HG02623 (cell line): ENCODE data around the gene GPX2.

Experiments used
- ATAC-seq: cut with Tn5 transposase; IDR thresholded peaks from one replicate; pipeline ENCODE4 v1.9.1; 2021; ENCODE audit warnings: moderate library complexity; ENCODE audit not compliant: unreplicated experiment

The GPX2 gene

DNA sequence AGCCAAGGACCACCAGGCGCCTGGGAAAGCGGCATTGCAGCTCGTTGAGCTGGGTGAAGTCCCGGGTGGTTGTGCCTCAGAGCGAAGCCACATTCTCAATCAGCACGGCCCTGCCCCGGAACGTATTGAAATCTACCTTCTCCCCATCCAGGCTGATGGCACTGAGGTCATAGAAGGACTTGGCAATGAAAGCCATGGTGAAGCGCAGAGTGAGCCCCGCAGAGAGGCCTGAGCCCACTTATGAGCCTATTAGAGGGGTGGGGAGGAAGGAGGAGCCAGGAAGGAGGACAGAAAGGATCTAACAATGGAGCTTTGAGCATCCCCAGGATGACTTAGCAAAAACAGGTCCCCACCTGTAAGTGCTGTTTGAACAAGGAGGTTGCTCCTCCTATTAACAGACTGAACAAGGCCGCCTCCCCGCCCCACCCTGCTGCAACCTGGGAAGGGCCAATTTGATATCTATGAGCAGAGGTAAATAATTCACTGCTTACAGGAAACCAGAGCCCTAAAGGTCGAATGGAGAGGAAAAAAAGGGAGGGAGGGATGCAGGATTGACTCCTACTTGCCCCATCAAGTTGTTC, at the start of gene GPX2:
TSS of gene GPX2 (minus strand) at position 215 of the 581 bp plus-strand sequence. CDS start at position 196, 19 bp downstream.
- no peak for ATAC-seq

DNA sequence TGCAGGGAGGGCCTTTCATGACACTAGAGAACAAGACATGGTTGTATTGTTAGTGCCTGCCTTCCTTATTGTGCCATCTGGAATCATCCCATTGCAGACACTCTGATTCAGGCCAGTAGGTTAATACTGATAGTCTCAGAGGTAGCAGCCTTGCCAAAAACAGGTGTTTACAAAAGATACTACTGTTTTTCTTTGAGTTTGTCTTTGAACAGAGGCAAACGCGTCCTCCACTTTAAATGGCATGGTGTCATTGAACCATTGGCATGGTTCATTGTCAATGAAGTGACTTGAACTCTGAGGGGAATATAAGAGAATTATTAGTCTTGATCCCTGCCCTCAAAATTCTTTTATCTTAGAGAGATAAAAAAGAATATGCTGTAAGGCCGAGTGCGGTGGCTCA, 48.4 kb upstream of the GPX2 start:
- no peak for ATAC-seq

DNA sequence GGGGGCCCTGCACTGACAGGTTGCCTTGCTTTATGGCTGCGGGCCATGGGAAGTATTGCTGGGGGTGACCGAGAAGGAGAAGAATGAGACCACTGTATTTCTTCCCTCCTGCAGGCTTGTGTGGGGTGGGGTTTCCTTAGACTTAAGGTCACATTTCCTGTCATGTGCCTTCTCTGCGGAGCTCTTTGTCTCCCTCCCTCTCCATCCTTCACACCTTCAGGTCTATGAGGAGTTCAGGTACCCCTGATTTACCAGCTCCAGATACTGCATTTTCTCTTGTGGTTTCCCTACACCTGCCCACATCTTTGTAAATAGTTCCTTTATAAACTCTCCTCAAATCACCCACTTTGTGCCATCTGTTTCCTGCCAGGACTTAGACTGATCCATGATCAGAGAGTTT, 47.8 kb upstream of the GPX2 start:
- ATAC-seq = no peak

DNA sequence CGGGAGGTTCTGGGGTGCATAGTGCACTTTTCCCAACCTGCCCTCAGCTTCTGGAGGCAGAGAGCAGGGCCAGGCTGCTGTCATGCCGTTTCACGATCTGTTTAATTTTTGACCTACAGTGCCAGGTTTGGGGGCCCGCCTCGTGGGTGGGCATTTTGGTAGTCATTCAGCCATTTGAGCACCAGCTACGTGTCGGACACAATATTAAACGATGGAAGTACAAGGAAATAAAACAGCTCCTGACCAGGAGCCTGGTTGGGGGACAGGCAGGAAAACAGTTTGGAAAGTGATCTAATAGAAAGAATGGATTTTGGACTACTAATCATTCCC, 44.9 kb upstream of the GPX2 start:
- no peak for ATAC-seq

DNA sequence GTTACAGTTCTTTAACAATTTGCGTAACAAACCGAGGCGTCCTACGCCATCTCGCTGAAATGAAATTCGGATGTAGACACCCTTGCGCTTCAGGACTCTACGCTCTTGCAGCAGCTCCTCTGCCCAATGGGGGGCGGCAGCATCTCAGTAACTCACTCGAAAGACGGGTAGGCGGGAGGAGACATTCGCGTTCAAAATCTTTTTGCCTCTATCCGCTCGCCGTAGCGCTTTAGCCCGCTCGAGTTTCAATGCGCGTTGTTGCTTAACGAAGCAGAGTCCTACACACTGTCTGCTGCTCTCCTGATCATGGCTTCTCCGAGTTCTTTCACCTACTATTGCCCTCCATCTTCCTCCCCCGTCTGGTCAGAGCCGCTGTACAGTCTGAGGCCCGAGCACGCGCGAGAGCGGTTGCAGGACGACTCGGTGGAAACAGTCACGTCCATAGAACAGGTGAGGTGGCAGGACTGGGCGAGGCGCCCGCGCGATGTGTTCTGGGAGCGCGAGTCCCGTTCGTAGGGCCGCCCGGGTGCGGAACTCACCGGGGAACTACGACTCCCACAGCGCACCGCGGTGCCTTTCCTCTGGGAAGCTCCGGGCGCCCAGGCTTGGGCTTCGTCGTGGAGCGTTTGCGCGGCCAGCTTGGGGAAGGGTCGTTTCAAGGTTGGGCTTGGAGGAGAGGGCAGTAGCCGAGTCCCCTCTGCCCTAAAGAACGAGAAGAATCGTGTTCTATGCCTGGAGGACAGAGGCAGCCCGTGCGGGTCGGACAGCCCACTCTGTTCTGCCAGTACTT, 44.3 kb upstream of the GPX2 start, which contains the start of gene FNTB:
TSS of gene FNTB (plus strand) at position 248 of the 790 bp plus-strand sequence. CDS start at position 307, 59 bp downstream.
- ATAC-seq = peak; percentile 92

DNA sequence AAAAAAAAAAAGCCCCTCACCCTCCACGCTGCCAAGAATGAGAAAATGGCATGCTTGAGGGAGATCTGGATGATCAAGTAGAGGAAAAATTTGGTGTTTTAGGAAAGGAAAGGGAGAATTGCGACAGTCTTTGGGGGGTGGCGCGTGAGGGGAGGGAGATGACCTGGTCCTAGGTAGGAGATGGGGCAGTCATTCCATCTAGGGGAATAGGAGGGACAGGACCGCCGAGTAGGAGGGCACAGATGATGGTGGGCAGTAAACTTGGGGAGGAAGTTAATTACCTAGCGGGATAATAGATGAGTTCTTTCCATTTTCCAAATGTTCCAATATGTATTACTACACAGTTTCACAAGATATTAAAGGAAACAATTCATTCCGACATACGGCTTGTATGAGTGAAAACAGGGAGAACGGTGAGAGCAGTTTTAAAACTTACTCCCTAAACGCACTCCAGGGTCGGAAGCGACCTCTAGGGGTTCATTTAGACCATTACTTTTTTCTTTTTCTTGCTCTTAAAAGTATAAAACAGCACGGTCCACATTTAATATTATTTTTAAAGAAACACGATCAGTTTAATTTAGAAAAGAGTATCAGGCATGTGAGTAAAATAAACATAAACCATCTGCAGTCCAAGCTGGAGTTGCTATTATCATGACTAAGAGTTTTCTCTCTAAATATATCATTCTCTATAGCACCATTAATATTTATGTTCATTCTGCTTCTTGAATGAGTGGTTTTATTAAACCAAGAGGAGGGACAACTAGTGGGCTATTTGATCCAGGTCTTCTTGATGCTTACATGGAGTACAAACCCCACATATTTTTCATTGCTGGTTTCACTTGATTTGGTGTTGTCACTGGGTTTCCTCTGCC, 41.1 kb upstream of the GPX2 start:
- no peak for ATAC-seq

DNA sequence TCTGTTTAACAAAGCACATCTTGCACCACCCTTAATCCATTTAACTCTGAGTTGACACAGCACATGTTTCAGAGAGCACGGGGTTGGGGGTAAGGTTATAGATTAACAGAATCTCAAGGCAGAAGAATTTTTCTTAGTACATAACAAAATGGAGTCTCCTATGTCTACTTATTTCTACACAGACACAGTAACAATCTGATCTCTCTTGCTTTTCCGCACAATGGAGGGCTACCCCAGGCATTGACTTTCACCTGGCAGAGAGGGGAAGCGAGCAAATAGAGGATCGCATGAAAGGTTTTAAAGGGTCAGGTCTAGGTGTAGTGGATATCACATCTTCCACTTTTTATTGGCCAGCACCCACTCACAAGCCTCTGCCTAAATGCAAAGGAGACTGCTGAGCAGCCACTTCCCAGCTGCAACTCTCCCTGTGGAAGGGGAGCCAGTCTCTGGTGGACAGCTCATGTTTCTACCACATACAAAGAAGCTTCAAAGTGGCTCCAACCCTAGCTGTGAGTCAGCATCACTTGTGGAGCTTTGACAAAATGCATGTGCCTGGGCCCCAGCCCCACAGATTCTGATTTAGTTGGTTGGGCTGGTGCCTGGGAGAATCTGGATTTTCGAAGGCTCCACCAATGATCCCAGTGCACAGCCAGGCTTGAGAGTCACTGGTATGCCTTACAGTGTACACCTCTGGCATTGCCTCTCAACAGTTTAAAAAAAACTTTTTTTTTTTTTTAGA, 37.0 kb upstream of the GPX2 start:
- ATAC-seq = no peak

DNA sequence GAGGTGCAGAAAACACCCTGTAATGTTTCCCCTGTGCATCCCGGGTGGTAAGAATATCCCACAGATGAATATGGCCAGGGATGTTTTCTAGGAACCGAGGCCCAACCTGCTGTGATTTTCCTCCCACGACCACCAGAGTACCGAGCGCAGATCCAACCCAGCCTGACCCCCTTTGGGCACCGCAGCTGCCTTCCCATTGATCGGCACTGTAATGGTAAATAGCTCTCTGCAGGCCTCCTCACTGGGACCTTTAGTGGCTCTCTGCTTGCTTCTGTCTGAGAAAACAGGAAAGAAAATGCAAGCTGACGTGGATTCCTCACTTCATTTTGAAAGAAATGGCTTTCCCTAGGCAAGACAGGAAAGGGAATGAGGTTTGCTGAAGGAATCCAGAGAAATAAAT, 32.0 kb upstream of the GPX2 start:
- ATAC-seq = no peak

DNA sequence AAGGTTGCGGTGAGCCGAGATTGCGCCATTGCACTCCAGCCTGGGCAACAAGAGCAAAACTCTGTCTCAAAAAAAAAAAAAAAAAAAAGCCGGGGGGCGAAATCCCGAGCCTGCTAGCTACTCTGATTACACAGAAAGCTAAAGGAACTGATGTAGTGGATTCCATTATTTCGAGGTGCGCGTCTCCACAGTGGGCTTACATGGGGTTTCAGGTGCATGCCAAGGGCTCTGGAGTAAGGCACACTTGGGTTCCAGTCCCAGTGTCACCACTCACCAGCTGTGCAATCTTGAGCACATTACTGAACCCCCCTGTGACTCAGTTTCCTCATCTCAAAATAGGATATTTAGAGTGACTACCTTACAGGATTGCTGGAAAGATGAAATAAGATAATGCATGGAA, 31.3 kb upstream of the GPX2 start:
- ATAC-seq = no peak

DNA sequence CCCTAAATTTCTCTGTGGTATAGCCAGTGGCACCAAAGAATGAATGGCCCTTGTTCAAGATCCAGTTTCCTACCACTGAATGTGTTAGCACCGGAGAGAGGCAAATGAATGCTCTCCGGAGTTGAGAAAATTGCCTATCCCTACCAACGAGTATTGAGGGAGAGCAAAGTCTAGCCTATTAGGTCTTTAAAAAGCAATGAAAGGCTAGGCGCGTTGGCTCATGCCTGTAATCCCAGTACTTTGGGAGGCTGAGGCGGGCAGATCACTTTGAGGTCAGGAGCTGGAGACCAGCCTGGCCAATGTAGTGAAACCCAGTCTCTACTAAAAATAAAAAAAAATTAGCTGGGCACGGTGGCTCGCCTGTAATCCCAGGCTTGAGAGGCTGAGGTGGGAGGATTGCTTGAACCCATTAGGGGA, 30.5 kb upstream of the GPX2 start:
- ATAC-seq = no peak

DNA sequence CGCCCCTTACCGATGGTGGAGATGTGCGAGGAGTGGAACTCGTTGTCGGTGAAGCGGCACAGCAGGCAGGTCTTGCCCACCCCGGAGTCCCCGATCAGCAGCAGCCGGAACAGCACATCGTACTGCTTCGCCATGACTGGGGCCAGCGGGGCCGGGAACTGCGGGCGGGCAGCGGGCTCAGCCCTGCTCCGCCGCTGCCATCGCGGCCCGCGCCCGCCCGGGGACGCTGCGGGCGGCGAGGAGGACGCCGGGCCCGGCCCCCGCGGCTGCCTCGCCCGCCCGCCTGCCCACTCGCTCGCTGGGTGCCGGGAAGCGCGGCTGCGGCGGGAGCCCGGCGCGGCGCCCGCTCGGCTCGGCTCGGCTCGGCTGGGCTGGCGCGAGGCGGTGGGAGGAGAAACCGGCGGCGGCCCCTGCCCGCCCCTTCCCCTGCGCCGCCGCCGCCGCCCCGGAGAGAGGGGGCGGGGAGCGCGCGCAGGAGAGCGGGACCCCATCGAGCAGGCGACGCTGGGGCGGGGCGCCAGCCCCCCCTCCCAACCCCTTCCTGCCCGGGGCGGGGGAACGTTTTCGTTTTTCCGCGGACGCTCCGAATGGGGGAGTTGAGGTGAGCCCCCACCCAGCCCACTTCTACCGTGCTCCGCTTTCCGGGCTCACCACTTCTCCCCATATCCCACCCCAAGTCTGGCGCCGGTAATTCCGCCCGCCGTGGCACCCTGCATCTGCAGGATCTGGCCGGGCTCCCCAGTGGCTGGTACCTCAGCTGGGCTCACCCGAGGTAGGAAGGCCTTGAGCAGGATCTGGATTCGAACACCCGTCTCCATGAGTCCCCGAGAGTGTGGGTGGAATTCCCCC, 29.6 kb upstream of the GPX2 start, which contains the start of gene RAB15:
TSS of gene RAB15 (minus strand) at position 394 of the 849 bp plus-strand sequence. CDS start at position 134, 260 bp downstream.
- ATAC-seq = no peak

DNA sequence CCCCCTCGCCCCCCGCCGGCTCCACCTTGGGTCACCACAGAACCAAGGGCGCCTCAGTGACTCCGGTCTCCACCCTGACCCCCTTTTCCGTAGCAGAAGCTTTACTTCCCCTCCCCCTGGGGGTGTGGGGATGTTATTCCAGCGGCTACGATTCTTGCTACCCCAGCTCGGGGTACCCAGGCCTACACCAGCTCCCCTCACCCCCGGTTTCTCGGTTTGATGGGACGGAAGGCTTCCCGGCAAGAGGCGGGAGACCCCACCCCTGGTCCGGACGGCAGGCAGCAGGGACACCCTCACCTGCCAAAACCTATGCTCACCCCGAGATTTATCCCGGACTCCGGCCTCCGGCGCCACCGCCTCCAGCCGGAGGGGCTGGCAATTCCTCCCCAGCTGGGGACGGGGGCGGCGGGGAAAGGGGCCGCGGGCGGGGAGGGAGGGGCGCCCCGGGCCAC, 29.0 kb upstream of the GPX2 start:
- ATAC-seq = no peak

DNA sequence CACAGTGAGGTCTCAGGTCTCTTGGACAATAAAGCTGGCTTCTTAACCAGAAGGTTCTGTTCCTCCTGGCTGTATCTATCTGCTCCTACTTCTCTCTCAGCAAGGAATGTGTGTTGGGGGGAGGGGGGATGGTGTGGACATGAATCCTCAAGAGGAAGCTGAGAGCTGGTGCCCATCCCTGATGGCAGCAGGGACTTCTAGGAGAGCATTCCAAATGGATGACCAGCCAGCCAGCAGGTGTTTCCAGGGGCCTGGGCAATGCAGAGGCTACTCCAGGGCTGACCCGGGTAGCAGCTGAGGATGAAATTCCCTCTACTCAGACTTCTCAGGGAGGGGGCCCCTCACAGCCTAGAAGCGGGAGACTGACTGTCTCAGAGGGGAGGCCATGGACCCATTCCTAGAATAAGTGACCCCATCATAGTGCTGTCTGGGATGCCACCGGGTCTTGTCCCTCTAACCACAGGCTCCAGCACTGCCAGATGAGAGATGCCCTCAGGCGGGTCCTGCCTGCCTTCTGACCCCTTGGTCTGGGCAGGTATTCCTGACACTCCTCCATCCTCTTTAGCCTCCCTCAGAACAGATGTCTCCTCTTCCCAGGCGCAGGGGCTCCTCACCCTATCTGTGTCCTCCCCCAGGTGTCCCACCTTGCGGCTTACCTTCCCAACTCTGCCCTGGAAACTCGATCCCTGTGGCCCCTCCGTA, 28.4 kb upstream of the GPX2 start:
- ATAC-seq = no peak

DNA sequence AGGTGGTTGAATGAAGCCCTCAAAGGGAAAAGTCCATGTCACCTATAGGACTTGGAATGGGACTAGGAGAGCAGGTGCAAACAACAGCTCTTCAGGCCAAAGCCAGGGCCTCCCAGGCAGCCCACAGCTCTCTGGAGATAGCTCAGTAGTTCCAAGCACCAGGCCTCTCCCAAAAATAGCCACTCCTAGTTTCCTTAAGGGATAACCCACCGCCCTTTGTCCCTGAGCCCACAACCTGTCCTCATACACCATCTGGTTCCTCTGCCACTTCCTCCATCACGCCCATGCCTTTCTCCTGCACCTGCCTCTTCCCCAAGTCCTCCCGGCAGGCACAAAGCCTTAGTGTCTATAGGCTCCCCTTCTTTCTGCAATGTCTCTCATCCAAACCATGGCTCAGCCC, 27.5 kb upstream of the GPX2 start:
- no peak for ATAC-seq

DNA sequence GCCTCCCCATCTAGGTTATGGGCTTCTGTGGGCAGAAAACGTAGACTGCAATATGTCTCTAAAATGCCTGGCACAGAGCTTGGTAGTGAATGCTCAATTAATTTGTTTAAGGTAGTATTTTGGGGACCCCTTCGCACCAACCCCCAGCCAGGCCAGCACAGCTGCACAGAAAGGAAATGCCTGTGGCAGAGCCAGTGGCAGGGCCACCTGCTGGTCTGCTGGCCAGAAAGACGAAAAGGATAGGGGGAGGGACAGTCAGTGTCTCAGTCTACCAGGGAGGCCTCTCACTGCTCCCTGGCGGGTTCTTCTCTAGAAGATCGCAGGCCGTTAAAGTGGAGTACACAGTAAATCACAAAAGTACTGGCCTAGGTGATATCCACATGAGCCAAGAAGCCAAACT, 26.1 kb upstream of the GPX2 start:
- no peak for ATAC-seq

DNA sequence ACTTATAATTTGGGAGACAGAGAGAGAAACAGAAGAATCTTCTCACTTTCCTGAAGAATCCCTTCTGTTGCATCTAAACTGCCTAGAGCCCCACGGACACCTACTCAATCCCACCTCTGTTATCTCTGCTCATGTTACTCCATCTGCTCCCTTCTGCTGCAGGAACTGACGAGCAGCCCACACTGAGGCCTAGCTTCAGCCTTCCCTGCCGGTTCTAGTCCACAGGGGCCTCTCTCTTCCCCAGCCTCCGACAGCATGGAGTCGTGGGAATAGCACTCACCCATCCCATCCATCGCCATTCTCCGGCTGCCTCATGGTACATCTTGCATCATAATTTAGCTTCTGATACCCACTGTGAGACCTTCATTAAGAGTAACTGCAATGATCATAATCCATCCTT, 25.6 kb upstream of the GPX2 start:
- ATAC-seq = no peak

DNA sequence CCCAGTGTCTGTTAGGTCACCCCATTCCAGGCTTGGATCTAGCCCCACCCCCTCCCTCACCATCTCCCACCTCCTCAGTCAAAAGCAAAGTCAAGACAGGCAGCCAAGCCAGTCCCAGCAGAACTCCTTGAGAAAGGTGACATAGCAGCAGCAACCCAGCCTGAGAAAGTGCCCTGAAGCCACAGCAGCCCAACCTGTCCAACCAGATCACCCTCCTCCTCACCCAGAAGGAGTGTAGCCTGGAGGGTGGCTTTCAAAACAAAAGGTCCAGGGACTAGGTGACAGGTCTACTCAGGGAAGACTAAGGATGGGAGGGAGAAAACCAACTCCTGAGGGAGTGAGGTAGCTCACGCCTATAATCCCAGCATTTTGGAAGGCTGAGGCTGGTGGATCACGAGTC, 24.4 kb upstream of the GPX2 start:
- no peak for ATAC-seq

DNA sequence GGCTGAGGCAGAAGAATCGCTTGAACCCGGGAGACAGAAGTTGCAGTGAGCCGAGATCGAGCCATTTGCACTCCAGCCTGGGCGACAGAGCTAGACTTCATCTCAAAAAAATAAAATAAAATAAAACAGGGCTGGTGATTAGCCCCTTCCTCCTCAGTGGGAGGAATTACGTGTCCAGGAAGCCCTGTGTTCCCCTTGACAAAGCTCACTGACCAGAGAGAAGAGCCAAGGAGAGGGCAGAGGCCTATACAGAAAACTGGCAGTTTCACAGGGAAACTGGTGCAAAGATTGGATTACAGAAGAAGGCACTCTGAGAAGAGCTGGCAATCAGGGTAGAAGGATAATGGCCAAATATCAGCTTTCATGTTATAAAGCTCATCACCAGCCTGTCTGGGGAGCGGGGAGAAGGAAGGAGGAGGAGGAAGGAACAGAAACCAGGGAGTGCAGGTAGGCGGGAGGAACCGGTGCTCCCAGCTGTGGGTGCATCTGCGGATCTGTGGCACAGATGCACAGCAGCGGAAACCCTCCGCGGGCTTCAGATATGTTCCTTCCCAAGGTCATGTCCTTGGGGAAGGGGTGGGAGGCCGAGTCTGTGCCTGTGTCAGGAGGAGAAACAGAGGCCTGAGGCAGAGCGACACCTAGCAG, 22.9 kb upstream of the GPX2 start:
- no peak for ATAC-seq

DNA sequence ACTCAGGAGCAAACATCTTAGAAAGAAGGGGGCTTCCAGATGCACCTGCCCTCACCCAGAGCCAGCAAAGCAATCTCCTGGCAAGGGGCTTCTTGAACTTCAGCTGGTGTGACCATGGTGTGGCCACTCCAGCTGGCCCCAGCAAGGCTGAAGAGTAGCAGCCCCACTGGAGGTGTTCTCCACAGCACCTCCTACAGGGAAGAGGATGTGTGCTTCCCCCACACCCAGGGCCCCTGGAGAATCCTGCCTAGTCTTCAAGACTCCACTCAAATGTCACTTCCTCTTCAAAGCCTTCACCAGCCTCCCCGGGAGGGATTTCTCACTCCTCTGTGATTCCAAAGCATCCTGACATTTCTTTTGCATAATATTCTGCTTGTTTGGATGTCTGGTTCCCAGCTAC, 21.1 kb upstream of the GPX2 start:
- no peak for ATAC-seq
